H1 (cell line): ENCODE results near the gene METTL8. TPM values are rescaled to one million over a fixed set of nuclear protein-coding genes. Genes with fewer than 3 reads are reported as not detected.

Source experiments
- CTCF ChIA-PET: fragments of 300-600 bp; sonication (Branson Sonifier 250); formaldehyde crosslinking; loops from one replicate; lab custom pipeline; 2021; ENCODE audit not compliant: partially characterized antibody; lab: Charles Lee
- POLR2A ChIA-PET: fragments of 300-600 bp; sonication (Branson Sonifier 250); formaldehyde crosslinking; loops from one replicate; lab custom pipeline; 2021; ENCODE audit warnings: inconsistent platforms; ENCODE audit not compliant: partially characterized antibody; lab: Charles Lee
- DNase-seq, 2 experiments: peaks; one replicate each; pipeline versions ENCODE4 v3.0.0 to v3.0.0-alpha.2; 2010 to 2022; ENCODE audit warnings: low spot score in 2 of 2, low read depth in 1 of 2, mixed read lengths in 1 of 2
- FAIRE-seq: peaks from 2 replicates; lab custom pipeline; 2011; peaks lifted over from hg19 to GRCh38; lab: Jason Lieb, UNC
- H2AFZ ChIP-seq: 2 replicates; pipeline ENCODE4 v1.8.1; 2012; ENCODE audit warnings: low read length, inconsistent platforms
- H2AK5ac ChIP-seq: 2 replicates; pipeline ENCODE4 v1.6.1; 2013; ENCODE audit warnings: low read depth, low read length
- H2BK120ac ChIP-seq: replicated peaks from 2 replicates; pipeline ENCODE3; 2013; ENCODE audit warnings: low read depth, low read length, inconsistent platforms
- H2BK12ac ChIP-seq: 2 replicates; pipeline ENCODE4 v1.6.1; 2013; ENCODE audit warnings: low read depth, low read length
- H2BK15ac ChIP-seq: 2 replicates; pipeline ENCODE4 v1.6.1; 2013; ENCODE audit warnings: low read length
- H2BK20ac ChIP-seq: 2 replicates; pipeline ENCODE4 v1.6.1; 2013; ENCODE audit warnings: low read length
- H2BK5ac ChIP-seq: 2 replicates; pipeline ENCODE4 v1.6.1; 2013; ENCODE audit warnings: low read depth, low read length
- H3K14ac ChIP-seq: 2 replicates; pipeline ENCODE4 v1.6.1; 2013; ENCODE audit warnings: inconsistent platforms; ENCODE audit not compliant: insufficient read length
- H3K18ac ChIP-seq: 2 replicates; pipeline ENCODE4 v1.6.1; 2013; ENCODE audit warnings: low read length; ENCODE audit errors: extremely low read depth
- H3K23ac ChIP-seq: 2 replicates; pipeline ENCODE4 v1.6.1; 2013; ENCODE audit warnings: inconsistent platforms; ENCODE audit not compliant: insufficient read length
- H3K23me2 ChIP-seq: 2 replicates; pipeline ENCODE4 v1.6.1; 2013; ENCODE audit warnings: low read depth, low read length
- H3K27ac ChIP-seq: 2 replicates; pipeline ENCODE4 v1.6.1; 2011; ENCODE audit warnings: low read depth, low read length, inconsistent platforms
- H3K27me3 ChIP-seq, 4 experiments: replicated peaks in 1 of 4; 1 replicate in 1 of 4; 2 replicates in 3 of 4; pipeline versions ENCODE4 v1.6.1 to v1.8.1; 2011 to 2013; ENCODE audit warnings: low read length in 3 of 4, mild to moderate bottlenecking in 3 of 4, inconsistent platforms in 2 of 4, mixed read lengths in 2 of 4, moderate library complexity in 1 of 4; ENCODE audit not compliant: control insufficient read depth in 3 of 4, insufficient read depth in 3 of 4; ENCODE audit errors: extremely low read depth in 1 of 4
- H3K36me3 ChIP-seq, 4 experiments: 2 replicates each; pipeline versions ENCODE4 v1.6.1 to v1.8.1; 2011 to 2013; ENCODE audit warnings: mild to moderate bottlenecking in 4 of 4, low read length in 3 of 4, moderate library complexity in 2 of 4, control low read depth in 1 of 4, inconsistent platforms in 1 of 4; ENCODE audit not compliant: insufficient read depth in 4 of 4, control insufficient read depth in 2 of 4
- H3K4ac ChIP-seq: replicated peaks from 2 replicates; pipeline ENCODE3; 2013; ENCODE audit warnings: low read length, low read depth, mixed read lengths, inconsistent platforms; ENCODE audit not compliant: insufficient read length
- H3K4me1 ChIP-seq, 4 experiments: replicated peaks in 1 of 4; 1 replicate in 1 of 4; 2 replicates in 3 of 4; pipeline versions ENCODE4 v1.6.1 to v1.8.1; 2011 to 2013; ENCODE audit warnings: low read length in 3 of 4, inconsistent platforms in 2 of 4, mixed read lengths in 1 of 4; ENCODE audit not compliant: insufficient read depth in 4 of 4, control insufficient read depth in 3 of 4
- H3K4me2 ChIP-seq, 2 experiments: 2 replicates each; pipeline versions ENCODE4 v1.6.1 to v1.8.1; 2011 to 2013; ENCODE audit warnings: low read depth in 2 of 2, low read length in 2 of 2, control low read depth in 1 of 2, inconsistent platforms in 1 of 2, mild to moderate bottlenecking in 1 of 2; ENCODE audit not compliant: insufficient read depth in 1 of 2
- H3K4me3 ChIP-seq, 4 experiments: fragments of 200-600, 300-600 bp in 1 of 4; sonication (generic), shearing (Covaris generic), sonication (Bioruptor Twin) in 1 of 4; 2 replicates each; pipeline versions ENCODE4 v1.5.1 to v1.8.1; 2011 to 2016; ENCODE audit warnings: low read length in 4 of 4, low read depth in 3 of 4, control low read depth in 2 of 4, inconsistent platforms in 2 of 4, mild to moderate bottlenecking in 2 of 4, mixed read lengths in 1 of 4, moderate library complexity in 1 of 4; ENCODE audit not compliant: insufficient read depth in 2 of 4; ENCODE audit errors: extremely low read depth in 1 of 4
- H3K56ac ChIP-seq: replicated peaks from 2 replicates; pipeline ENCODE3; 2013; ENCODE audit warnings: low read depth, mild to moderate bottlenecking, mixed read lengths, low read length, inconsistent platforms; ENCODE audit not compliant: insufficient read length
- H3K79me1 ChIP-seq: 2 replicates; pipeline ENCODE4 v1.6.1; 2013; ENCODE audit warnings: low read depth, low read length, control low read depth
- H3K79me2 ChIP-seq, 2 experiments: 2 replicates each; pipeline versions ENCODE4 v1.6.1 to v1.8.1; 2012 to 2013; ENCODE audit warnings: low read length in 2 of 2, mild to moderate bottlenecking in 2 of 2, inconsistent platforms in 1 of 2; ENCODE audit not compliant: insufficient read depth in 2 of 2, control insufficient read depth in 1 of 2
- H3K9ac ChIP-seq, 4 experiments: replicated peaks in 1 of 4; 1 replicate in 1 of 4; 2 replicates in 3 of 4; pipeline versions ENCODE4 v1.6.1 to v1.8.1; 2011 to 2013; ENCODE audit warnings: low read depth in 3 of 4, low read length in 3 of 4, control low read depth in 2 of 4, mild to moderate bottlenecking in 2 of 4, moderate library complexity in 2 of 4, inconsistent platforms in 1 of 4; ENCODE audit errors: extremely low read depth in 1 of 4
- H3K9me3 ChIP-seq, 2 experiments: 2 replicates each; pipeline versions ENCODE4 v1.6.1 to v1.8.1; 2012 to 2013; ENCODE audit warnings: mild to moderate bottlenecking in 2 of 2, moderate library complexity in 2 of 2, control low read depth in 1 of 2, inconsistent platforms in 1 of 2, low read depth in 1 of 2, low read length in 1 of 2, mixed read lengths in 1 of 2; ENCODE audit not compliant: insufficient read depth in 2 of 2
- H4K20me1 ChIP-seq, 2 experiments: replicated peaks in 1 of 2; 2 replicates each; pipeline versions ENCODE3 to v1.8.1; 2011 to 2013; ENCODE audit warnings: inconsistent platforms in 2 of 2, low read length in 2 of 2, mild to moderate bottlenecking in 1 of 2; ENCODE audit not compliant: insufficient read depth in 2 of 2, control insufficient read depth in 1 of 2
- H4K5ac ChIP-seq: 2 replicates; pipeline ENCODE4 v1.6.1; 2013; ENCODE audit warnings: low read length, low read depth, mixed read lengths, inconsistent platforms; ENCODE audit not compliant: insufficient read length
- H4K8ac ChIP-seq: 2 replicates; pipeline ENCODE4 v1.8.0; 2013; ENCODE audit warnings: mild to moderate bottlenecking, moderate library complexity, low read length, inconsistent platforms; ENCODE audit not compliant: insufficient read depth; ENCODE audit errors: extremely low read depth
- H4K91ac ChIP-seq: replicated peaks from 2 replicates; pipeline ENCODE3; 2013; ENCODE audit warnings: low read length, mixed read lengths, inconsistent platforms; ENCODE audit not compliant: insufficient read length
- JUN ChIP-seq: IDR thresholded peaks from 2 replicates; pipeline ENCODE4 v1.6.1; 2011; ENCODE audit warnings: low read depth, mild to moderate bottlenecking, improper control_type of control experiment, low read length
- POLR2AphosphoS5 ChIP-seq: IDR thresholded peaks from 2 replicates; pipeline ENCODE4 v1.6.1; 2011; ENCODE audit warnings: low read depth, low read length
- RAD21 ChIP-seq, 2 experiments: IDR thresholded peaks in 1 of 2; conservative IDR thresholded peaks in 1 of 2; 2 replicates each; pipeline ENCODE4 v1.6.1; 2011; ENCODE audit warnings: low read depth in 2 of 2, low read length in 2 of 2, improper control_type of control experiment in 1 of 2, inconsistent platforms in 1 of 2, mild to moderate bottlenecking in 1 of 2, moderate library complexity in 1 of 2
- ZNF274 ChIP-seq: IDR thresholded peaks from 2 replicates; pipeline ENCODE4 v1.7.0; 2012; ENCODE audit warnings: low read length, borderline replicate concordance; ENCODE audit errors: extremely low read depth
- WGBS, 2 experiments: shearing (Covaris generic) in 1 of 2; methylation state at CpG; one replicate each; pipeline versions ENCODE4 v1.1.6 to v1.1.7; 2013 to 2015; ENCODE audit warnings: low lambda C conversion rate in 2 of 2, mixed read lengths in 2 of 2, inconsistent platforms in 1 of 2, low coverage in 1 of 2, missing lambda C conversion rate in 1 of 2; ENCODE audit not compliant: insufficient replicate concordance in 2 of 2, insufficient coverage in 1 of 2, insufficient read length in 1 of 2; ENCODE audit errors: extremely low coverage in 1 of 2, missing lambda C conversion rate in 1 of 2; 5-methylcytosine and 5-hydroxymethylcytosine counted together
- polyA plus RNA-seq, 7 experiments: library from polyadenylated mRNA; depleted of rRNA in 3 of 7; stranded (reverse) in 5 of 7; unstranded in 2 of 7; fragments of >200 nt in 5 of 7; fragments of 200-250 nt in 2 of 7; gene quantifications; 1 replicate in 5 of 7; 2 replicates in 1 of 7; 4 replicates in 1 of 7; pipeline versions ENCODE4 v1.2.1 to v1.2.3, GENCODE V29; 2011 to 2013; ENCODE audit warnings: missing spikeins in 2 of 7, mixed read lengths in 2 of 7
- total RNA-seq: library from RNA; stranded (reverse); fragmentation: NEBNext Ultra II Directional; extraction: Animal tissue kit (Norgen Biotek cat#: 25700); gene quantifications from 2 replicates; pipeline ENCODE4 v1.2.1, GENCODE V29; 2021
- TF ChIP-seq, protein P1 (sequence below): IDR thresholded peaks from 2 replicates; pipeline ENCODE4 v1.6.1; 2012; ENCODE audit warnings: low read length, inconsistent platforms

The METTL8 gene
- total and polyA plus RNA-seq, 2 of the 8 experiments (the other 6 are each of a cell fraction or from before 2014, with no cell fraction given) = 17.6 to 79.7 TPM

DNA sequence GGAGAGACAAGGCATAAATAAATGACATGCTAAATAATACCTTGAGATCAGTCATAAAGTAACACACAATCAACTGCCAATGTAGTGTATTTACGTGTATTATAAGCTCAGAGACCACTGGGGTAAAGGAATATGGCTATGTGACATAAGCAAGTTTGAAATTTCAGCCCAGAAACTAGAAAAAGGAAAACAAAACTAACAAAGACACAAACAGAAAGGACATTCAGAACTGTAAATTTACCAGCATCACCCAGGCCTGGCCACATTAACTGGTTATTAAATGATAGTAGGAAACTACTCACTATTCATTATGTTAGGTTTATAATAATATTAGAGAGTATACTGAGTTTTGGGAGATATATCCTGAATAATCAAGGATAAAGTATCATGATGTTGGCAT is 98.8 kb downstream of the METTL8 start:
- H2BK5ac ChIP-seq = no peak overlapping the region
- H4K20me1 ChIP-seq = no peaks in the 10 kb centered on the region
- H3K4me2 ChIP-seq = no peak overlapping the region
- no peak overlapping the region for H2AFZ ChIP-seq
- H3K9ac ChIP-seq = no peak overlapping the region
- H2BK12ac ChIP-seq = no peak overlapping the region
- no peak overlapping the region for H2AK5ac ChIP-seq
- H3K36me3 ChIP-seq = peaks cover 0 to 2% (median 0%) of the 10 kb centered on the region in 4 experiments; a peak in 2 of 8 replicates
- no peak overlapping the region for H3K23ac ChIP-seq
- no peaks in the 10 kb centered on the region for H3K27me3 ChIP-seq
- FAIRE-seq (no peak), DNase-seq (no peak)
- H4K8ac ChIP-seq = no peak overlapping the region
- no peak overlapping the region for H2BK20ac ChIP-seq
- no peak overlapping the region for H2BK120ac ChIP-seq
- no peaks in the 10 kb centered on the region for H3K4me1 ChIP-seq
- no peak overlapping the region for H3K18ac ChIP-seq
- H4K5ac ChIP-seq = no peak overlapping the region
- H3K56ac ChIP-seq = no peak overlapping the region
- H3K27ac ChIP-seq = no peak overlapping the region
- H3K79me2 ChIP-seq = no peaks in the 10 kb centered on the region
- no peaks in the 10 kb centered on the region for H3K79me1 ChIP-seq
- POLR2A ChIA-PET = interaction anchor here (1.1 to 1.6 kb wide), 3 partner anchors 11 to 96 kb away, joined by 3 to 4 read pairs (median 3); no protein-coding TSS in a partner anchor
- H3K14ac ChIP-seq = no peak overlapping the region
- H3K23me2 ChIP-seq = no peaks in the 10 kb centered on the region
- no peak overlapping the region for H4K91ac ChIP-seq
- TF ChIP-seq ZNF274 (no peak), RAD21 (IDR thresholded peaks at IDR 0.05 in 1 of 2, conservative IDR thresholded peaks at IDR 0.05 in 1 of 2; ENCODE audit: low read depth in 2 of 2, low read length in 2 of 2) (no peak), JUN (no peak), POLR2AphosphoS5 (no peak)
- TF ChIP-seq, protein P1, sequence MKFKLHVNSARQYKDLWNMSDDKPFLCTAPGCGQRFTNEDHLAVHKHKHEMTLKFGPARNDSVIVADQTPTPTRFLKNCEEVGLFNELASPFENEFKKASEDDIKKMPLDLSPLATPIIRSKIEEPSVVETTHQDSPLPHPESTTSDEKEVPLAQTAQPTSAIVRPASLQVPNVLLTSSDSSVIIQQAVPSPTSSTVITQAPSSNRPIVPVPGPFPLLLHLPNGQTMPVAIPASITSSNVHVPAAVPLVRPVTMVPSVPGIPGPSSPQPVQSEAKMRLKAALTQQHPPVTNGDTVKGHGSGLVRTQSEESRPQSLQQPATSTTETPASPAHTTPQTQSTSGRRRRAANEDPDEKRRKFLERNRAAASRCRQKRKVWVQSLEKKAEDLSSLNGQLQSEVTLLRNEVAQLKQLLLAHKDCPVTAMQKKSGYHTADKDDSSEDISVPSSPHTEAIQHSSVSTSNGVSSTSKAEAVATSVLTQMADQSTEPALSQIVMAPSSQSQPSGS = no peak
- H3K4me3 ChIP-seq = no peak overlapping the region
- CTCF ChIA-PET = interaction anchor here (0.6 to 1.6 kb wide), 6 partner anchors 15 to 84 kb away, joined by 3 to 4 read pairs (median 4); no protein-coding TSS in a partner anchor
- no peak overlapping the region for H2BK15ac ChIP-seq
- 80% methylated on average over 1 of the region's 1 CpG; no CpG with 5 or more reads in 1 of the 2 experiments for WGBS, 2 experiments
- no peaks in the 10 kb centered on the region for H3K9me3 ChIP-seq
- H3K4ac ChIP-seq = no peak overlapping the region
